ENCODE measurements around the gene PARD6G.

Gene PARD6G

GRCh38 chr18:80192653-80193385, 54.5 kb downstream of the PARD6G start:
- H3K27me3 ChIP-seq (ENCODE audit: control insufficient read depth, low read length), result peaks cover 27% of the 10 kb centered on the region
- H3K4me3 ChIP-seq (ENCODE audit: low read length), result no peak overlapping the region
- no peaks in the 10 kb centered on the region for H3K9me2 ChIP-seq (replicated peaks; ENCODE audit: control insufficient read depth, low read length)
- H3K79me2 ChIP-seq (ENCODE audit: control insufficient read depth, low read length), result no peaks in the 10 kb centered on the region
- no peaks in the 10 kb centered on the region for H3K36me3 ChIP-seq (ENCODE audit: control insufficient read depth, low read length)
- no peak overlapping the region for H3K4me2 ChIP-seq (ENCODE audit: low read length)
- no peak overlapping the region for H3K27ac ChIP-seq (ENCODE audit: low read depth, low read length)
- H3K9me3 ChIP-seq (ENCODE audit: control insufficient read depth, insufficient read depth, low read length), result no peaks in the 10 kb centered on the region
- TF ChIP-seq EZH2phosphoT487 (IDR thresholded peaks at IDR 0.05; ENCODE audit: borderline replicate concordance, low read length), result no peak
- TF ChIP-seq, protein P1, sequence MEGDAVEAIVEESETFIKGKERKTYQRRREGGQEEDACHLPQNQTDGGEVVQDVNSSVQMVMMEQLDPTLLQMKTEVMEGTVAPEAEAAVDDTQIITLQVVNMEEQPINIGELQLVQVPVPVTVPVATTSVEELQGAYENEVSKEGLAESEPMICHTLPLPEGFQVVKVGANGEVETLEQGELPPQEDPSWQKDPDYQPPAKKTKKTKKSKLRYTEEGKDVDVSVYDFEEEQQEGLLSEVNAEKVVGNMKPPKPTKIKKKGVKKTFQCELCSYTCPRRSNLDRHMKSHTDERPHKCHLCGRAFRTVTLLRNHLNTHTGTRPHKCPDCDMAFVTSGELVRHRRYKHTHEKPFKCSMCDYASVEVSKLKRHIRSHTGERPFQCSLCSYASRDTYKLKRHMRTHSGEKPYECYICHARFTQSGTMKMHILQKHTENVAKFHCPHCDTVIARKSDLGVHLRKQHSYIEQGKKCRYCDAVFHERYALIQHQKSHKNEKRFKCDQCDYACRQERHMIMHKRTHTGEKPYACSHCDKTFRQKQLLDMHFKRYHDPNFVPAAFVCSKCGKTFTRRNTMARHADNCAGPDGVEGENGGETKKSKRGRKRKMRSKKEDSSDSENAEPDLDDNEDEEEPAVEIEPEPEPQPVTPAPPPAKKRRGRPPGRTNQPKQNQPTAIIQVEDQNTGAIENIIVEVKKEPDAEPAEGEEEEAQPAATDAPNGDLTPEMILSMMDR (IDR thresholded peaks at IDR 0.05; ENCODE audit: low read depth, low read length, poor library complexity, severe bottlenecking), result no peak
- H3F3A ChIP-seq (ENCODE audit: control insufficient read depth, insufficient read depth), result no peaks in the 10 kb centered on the region
- H4K20me1 ChIP-seq (ENCODE audit: control insufficient read depth, insufficient read depth, low read depth, low read length), result no peaks in the 10 kb centered on the region
- H3K4me1 ChIP-seq (ENCODE audit: control insufficient read depth, low read length), result no peaks in the 10 kb centered on the region

DNA sequence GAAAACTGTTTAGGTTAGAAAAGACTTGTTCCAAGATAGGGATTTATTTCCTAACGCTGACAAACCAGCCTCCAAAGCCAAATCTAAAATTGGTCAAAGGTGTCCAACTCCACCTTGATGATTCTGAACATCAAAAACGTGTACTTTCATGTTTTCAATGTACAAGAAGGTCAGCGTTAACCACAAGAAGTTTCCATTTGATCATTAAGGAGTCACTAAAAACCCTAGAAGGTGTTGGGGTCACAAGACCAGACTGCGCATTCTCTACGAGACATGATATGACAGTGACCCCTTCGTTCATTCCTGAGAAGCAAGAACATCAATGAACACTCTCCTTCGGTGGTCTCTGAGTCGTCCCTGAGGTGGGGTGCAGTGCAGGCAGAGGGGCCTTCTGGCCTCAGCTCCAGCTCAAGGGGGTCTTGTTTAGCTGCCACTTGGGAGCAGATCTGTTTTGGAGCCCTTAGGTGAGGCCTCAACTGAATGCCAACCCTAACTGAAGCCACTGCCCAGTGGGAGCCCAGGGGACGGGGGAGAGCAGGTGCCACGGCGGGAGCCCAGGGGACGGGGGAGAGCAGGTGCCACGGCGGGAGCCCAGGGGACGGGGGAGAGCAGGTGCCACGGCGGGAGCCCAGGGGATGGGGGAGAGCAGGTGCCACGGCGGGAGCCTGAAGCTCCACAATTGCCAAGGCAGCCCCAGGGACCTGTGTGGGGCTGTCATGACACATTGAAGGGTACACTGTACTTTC, 55.2 kb downstream of the PARD6G start:
- H3K79me2 ChIP-seq (ENCODE audit: control insufficient read depth, low read length), result no peaks in the 10 kb centered on the region
- no peak overlapping the region for H3K4me2 ChIP-seq (ENCODE audit: low read length)
- no peaks in the 10 kb centered on the region for H3K9me3 ChIP-seq (ENCODE audit: control insufficient read depth, insufficient read depth, low read length)
- H3K9me2 ChIP-seq (replicated peaks; ENCODE audit: control insufficient read depth, low read length), result no peaks in the 10 kb centered on the region
- no peak overlapping the region for H3K27ac ChIP-seq (ENCODE audit: low read depth, low read length)
- peaks cover 27% of the 10 kb centered on the region for H3K27me3 ChIP-seq (ENCODE audit: control insufficient read depth, low read length)
- H3K4me3 ChIP-seq (ENCODE audit: low read length), result no peak overlapping the region
- TF ChIP-seq EZH2phosphoT487 (IDR thresholded peaks at IDR 0.05; ENCODE audit: borderline replicate concordance, low read length), result no peak
- TF ChIP-seq, protein P1 (IDR thresholded peaks at IDR 0.05; ENCODE audit: low read depth, low read length, poor library complexity, severe bottlenecking), result no peak
- no peaks in the 10 kb centered on the region for H3F3A ChIP-seq (ENCODE audit: control insufficient read depth, insufficient read depth)
- no peaks in the 10 kb centered on the region for H3K4me1 ChIP-seq (ENCODE audit: control insufficient read depth, low read length)
- H4K20me1 ChIP-seq (ENCODE audit: control insufficient read depth, insufficient read depth, low read depth, low read length), result no peaks in the 10 kb centered on the region
- H3K36me3 ChIP-seq (ENCODE audit: control insufficient read depth, low read length), result no peaks in the 10 kb centered on the region

GRCh38 chr18:80191264-80191663, 56.0 kb downstream of the PARD6G start:
- Histone ChIP-seq H3K27me3 (ENCODE audit: control insufficient read depth, low read length) (peaks cover 27% of the 10 kb centered on the region), H3K36me3 (ENCODE audit: control insufficient read depth, low read length) (no peaks in the 10 kb centered on the region), H4K20me1 (ENCODE audit: control insufficient read depth, insufficient read depth, low read depth, low read length) (no peaks in the 10 kb centered on the region), H3K79me2 (ENCODE audit: control insufficient read depth, low read length) (no peaks in the 10 kb centered on the region), H3F3A (ENCODE audit: control insufficient read depth, insufficient read depth) (no peaks in the 10 kb centered on the region), H3K4me2 (ENCODE audit: low read length) (no peak overlapping the region), H3K4me3 (ENCODE audit: low read length) (no peak overlapping the region), H3K9me2 (replicated peaks; ENCODE audit: control insufficient read depth, low read length) (no peaks in the 10 kb centered on the region), H3K4me1 (ENCODE audit: control insufficient read depth, low read length) (no peaks in the 10 kb centered on the region), H3K9me3 (ENCODE audit: control insufficient read depth, insufficient read depth, low read length) (no peaks in the 10 kb centered on the region; the same call in 1 of the 2 replicates), H3K27ac (ENCODE audit: low read depth, low read length) (no peak overlapping the region)
- TF ChIP-seq EZH2phosphoT487 (IDR thresholded peaks at IDR 0.05; ENCODE audit: borderline replicate concordance, low read length), result no peak
- TF ChIP-seq, protein P1 (IDR thresholded peaks at IDR 0.05; ENCODE audit: low read depth, low read length, poor library complexity, severe bottlenecking), result no peak
